GM23338 (cell line): ENCODE results near the gene ACCSL. TPM values are rescaled to one million over a fixed set of nuclear protein-coding genes. Genes with fewer than 3 reads are reported as not detected.

Source experiments
- ATAC-seq: fragments of 200-7000 bp; cut with Tn5 transposase; 3 replicates; pipeline ENCODE4 v1.9.1; 2020
- DNase-seq: peaks from one replicate; pipeline ENCODE4 v3.0.0-alpha.2; 2015; ENCODE audit warnings: low spot score
- H2AFZ ChIP-seq: fragments of 200-600 bp; sonication (generic); 2 replicates; pipeline ENCODE4 v1.8.0; 2016; ENCODE audit warnings: antibody characterized with exemption, mild to moderate bottlenecking, moderate library complexity
- H3F3A ChIP-seq: fragments of 200-600 bp; sonication (generic); replicated peaks from 2 replicates; pipeline ENCODE4 v1.8.0; 2017; ENCODE audit warnings: antibody characterized with exemption, mixed run types, low read depth
- H3K27ac ChIP-seq: fragments of 200-600 bp; sonication (generic); 2 replicates; pipeline ENCODE4 v1.6.1; 2016; ENCODE audit warnings: low read depth
- H3K27me3 ChIP-seq: fragments of 200-600 bp; sonication (generic); 2 replicates; pipeline ENCODE4 v1.8.0; 2016; ENCODE audit warnings: mild to moderate bottlenecking, mixed run types, moderate library complexity; ENCODE audit not compliant: insufficient read depth
- H3K36me3 ChIP-seq: fragments of 200-600 bp; sonication (generic); 2 replicates; pipeline ENCODE4 v1.8.0; 2016; ENCODE audit warnings: mild to moderate bottlenecking; ENCODE audit not compliant: insufficient read depth
- H3K4me1 ChIP-seq: fragments of 200-600 bp; sonication (generic); 2 replicates; pipeline ENCODE4 v1.8.0; 2016; ENCODE audit warnings: mild to moderate bottlenecking, moderate library complexity; ENCODE audit not compliant: insufficient read depth
- H3K4me2 ChIP-seq: fragments of 200-600 bp; sonication (generic); 2 replicates; pipeline ENCODE4 v1.7.1; 2017; ENCODE audit warnings: mixed run types
- H3K4me3 ChIP-seq: fragments of 200-600 bp; sonication (generic); 2 replicates; pipeline ENCODE4 v1.6.1; 2016; ENCODE audit warnings: mixed run types
- H3K79me2 ChIP-seq: fragments of 200-600 bp; sonication (generic); replicated peaks from 2 replicates; pipeline ENCODE4 v1.8.0; 2017; ENCODE audit warnings: mild to moderate bottlenecking; ENCODE audit not compliant: insufficient read depth
- H3K9me2 ChIP-seq: fragments of 200-600 bp; sonication (generic); 2 replicates; pipeline ENCODE4 v1.8.0; 2017; ENCODE audit not compliant: insufficient read depth
- H4K20me1 ChIP-seq: fragments of 200-600 bp; sonication (generic); replicated peaks from 2 replicates; pipeline ENCODE4 v1.8.0; 2017; ENCODE audit warnings: mild to moderate bottlenecking; ENCODE audit not compliant: insufficient read depth
- H3K27ac Mint-ChIP-seq: 2 replicates; pipeline ENCODE4 v1.8.0; 2020; ENCODE audit warnings: inconsistent platforms, mild to moderate bottlenecking, moderate library complexity, mixed read lengths
- H3K27me3 Mint-ChIP-seq: 3 replicates; pipeline ENCODE4 v1.8.0; 2022; ENCODE audit warnings: low read depth, mild to moderate bottlenecking, moderate library complexity, mixed read lengths, inconsistent platforms; ENCODE audit not compliant: insufficient read depth, poor library complexity
- H3K36me3 Mint-ChIP-seq: 3 replicates; pipeline ENCODE4 v1.8.0; 2021; ENCODE audit warnings: low read depth, mild to moderate bottlenecking, inconsistent platforms, moderate library complexity, mixed read lengths
- H3K4me1 Mint-ChIP-seq: 3 replicates; pipeline ENCODE4 v1.8.0; 2020; ENCODE audit warnings: mild to moderate bottlenecking, inconsistent platforms, mixed read lengths
- H3K4me3 Mint-ChIP-seq: 3 replicates; pipeline ENCODE4 v1.8.0; 2021; ENCODE audit warnings: moderate library complexity, mild to moderate bottlenecking, inconsistent platforms, mixed read lengths
- H3K9me3 Mint-ChIP-seq: 3 replicates; pipeline ENCODE4 v1.8.0; 2020; ENCODE audit warnings: moderate library complexity, mild to moderate bottlenecking, inconsistent platforms, mixed read lengths
- EZH2phosphoT487 ChIP-seq: fragments of 200-600 bp; sonication (generic); IDR thresholded peaks from one replicate; pipeline ENCODE4 v1.8.1; 2018; ENCODE audit warnings: antibody characterized with exemption; ENCODE audit not compliant: unreplicated experiment
- ZNF114 ChIP-seq: fragments of 250-450 bp; sonication (Bioruptor Pico); IDR thresholded peaks from 2 replicates; pipeline ENCODE4 v1.5.0; 2020; ENCODE audit warnings: mild to moderate bottlenecking, moderate library complexity
- polyA plus RNA-seq: library from polyadenylated mRNA; unstranded; fragments of >200 nt; fragmentation: Nextera tagmentation; extraction: Ambion mirVana; gene quantifications from 2 replicates; pipeline ENCODE4 v1.2.1, GENCODE V29; 2016
- total RNA-seq: library from RNA; depleted of rRNA; stranded (reverse); fragments of >200 nt; shearing (Covaris generic); gene quantifications from 2 replicates; pipeline ENCODE4 v1.2.3, GENCODE V29; 2014
- TF ChIP-seq, protein P1 (sequence below): fragments of 250-450 bp; sonication (Bioruptor Pico); IDR thresholded peaks from 2 replicates; pipeline ENCODE4 v1.5.0; 2020; ENCODE audit warnings: mild to moderate bottlenecking, moderate library complexity
- TF ChIP-seq, protein P2 (sequence below): IDR thresholded peaks from 2 replicates; pipeline ENCODE4 v1.6.1; 2016; ENCODE audit warnings: antibody characterized with exemption

ACCSL gene
- total and polyA plus RNA-seq, 2 experiments from 2014 or later: not detected

DNA sequence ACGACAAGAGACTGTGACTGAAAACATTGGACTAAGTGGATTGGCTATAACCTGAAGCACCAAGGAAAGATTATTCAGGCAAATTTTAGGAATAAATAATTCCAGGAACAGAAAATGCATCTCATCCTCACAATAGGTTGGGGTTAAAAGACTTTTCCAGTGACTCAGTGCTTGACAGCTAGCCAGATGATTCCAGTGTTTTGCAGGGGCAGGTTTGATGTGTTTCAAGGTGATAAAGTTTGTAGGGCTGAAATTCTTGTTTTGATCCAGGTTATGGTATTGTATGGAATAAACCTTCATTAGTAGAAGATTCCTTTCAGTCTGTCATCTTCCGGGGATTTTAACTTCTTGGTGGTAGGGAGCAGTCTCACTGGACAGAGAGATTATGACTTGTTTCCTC, 50.0 kb downstream of the ACCSL start:
- Histone ChIP-seq H3K27ac (no peak overlapping the region), H4K20me1 (peaks cover 14% of the 10 kb centered on the region)

More for the DNA sequence above, 50.0 kb downstream of the ACCSL start:
- H3F3A ChIP-seq: no peaks in the 10 kb centered on the region
- TF ChIP-seq, protein P1, sequence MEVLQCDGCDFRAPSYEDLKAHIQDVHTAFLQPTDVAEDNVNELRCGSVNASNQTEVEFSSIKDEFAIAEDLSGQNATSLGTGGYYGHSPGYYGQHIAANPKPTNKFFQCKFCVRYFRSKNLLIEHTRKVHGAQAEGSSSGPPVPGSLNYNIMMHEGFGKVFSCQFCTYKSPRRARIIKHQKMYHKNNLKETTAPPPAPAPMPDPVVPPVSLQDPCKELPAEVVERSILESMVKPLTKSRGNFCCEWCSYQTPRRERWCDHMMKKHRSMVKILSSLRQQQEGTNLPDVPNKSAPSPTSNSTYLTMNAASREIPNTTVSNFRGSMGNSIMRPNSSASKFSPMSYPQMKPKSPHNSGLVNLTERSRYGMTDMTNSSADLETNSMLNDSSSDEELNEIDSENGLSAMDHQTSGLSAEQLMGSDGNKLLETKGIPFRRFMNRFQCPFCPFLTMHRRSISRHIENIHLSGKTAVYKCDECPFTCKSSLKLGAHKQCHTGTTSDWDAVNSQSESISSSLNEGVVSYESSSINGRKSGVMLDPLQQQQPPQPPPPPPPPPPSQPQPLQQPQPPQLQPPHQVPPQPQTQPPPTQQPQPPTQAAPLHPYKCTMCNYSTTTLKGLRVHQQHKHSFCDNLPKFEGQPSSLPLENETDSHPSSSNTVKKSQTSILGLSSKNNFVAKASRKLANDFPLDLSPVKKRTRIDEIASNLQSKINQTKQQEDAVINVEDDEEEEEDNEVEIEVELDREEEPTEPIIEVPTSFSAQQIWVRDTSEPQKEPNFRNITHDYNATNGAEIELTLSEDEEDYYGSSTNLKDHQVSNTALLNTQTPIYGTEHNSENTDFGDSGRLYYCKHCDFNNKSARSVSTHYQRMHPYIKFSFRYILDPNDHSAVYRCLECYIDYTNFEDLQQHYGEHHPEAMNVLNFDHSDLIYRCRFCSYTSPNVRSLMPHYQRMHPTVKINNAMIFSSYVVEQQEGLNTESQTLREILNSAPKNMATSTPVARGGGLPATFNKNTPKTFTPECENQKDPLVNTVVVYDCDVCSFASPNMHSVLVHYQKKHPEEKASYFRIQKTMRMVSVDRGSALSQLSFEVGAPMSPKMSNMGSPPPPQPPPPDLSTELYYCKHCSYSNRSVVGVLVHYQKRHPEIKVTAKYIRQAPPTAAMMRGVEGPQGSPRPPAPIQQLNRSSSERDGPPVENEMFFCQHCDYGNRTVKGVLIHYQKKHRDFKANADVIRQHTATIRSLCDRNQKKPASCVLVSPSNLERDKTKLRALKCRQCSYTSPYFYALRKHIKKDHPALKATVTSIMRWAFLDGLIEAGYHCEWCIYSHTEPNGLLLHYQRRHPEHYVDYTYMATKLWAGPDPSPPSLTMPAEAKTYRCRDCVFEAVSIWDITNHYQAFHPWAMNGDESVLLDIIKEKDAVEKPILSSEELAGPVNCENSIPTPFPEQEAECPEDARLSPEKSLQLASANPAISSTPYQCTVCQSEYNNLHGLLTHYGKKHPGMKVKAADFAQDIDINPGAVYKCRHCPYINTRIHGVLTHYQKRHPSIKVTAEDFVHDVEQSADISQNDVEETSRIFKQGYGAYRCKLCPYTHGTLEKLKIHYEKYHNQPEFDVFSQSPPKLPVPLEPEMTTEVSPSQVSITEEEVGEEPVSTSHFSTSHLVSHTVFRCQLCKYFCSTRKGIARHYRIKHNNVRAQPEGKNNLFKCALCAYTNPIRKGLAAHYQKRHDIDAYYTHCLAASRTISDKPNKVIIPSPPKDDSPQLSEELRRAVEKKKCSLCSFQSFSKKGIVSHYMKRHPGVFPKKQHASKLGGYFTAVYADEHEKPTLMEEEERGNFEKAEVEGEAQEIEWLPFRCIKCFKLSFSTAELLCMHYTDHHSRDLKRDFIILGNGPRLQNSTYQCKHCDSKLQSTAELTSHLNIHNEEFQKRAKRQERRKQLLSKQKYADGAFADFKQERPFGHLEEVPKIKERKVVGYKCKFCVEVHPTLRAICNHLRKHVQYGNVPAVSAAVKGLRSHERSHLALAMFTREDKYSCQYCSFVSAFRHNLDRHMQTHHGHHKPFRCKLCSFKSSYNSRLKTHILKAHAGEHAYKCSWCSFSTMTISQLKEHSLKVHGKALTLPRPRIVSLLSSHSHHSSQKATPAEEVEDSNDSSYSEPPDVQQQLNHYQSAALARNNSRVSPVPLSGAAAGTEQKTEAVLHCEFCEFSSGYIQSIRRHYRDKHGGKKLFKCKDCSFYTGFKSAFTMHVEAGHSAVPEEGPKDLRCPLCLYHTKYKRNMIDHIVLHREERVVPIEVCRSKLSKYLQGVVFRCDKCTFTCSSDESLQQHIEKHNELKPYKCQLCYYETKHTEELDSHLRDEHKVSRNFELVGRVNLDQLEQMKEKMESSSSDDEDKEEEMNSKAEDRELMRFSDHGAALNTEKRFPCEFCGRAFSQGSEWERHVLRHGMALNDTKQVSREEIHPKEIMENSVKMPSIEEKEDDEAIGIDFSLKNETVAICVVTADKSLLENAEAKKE: no peak
- TF ChIP-seq EZH2phosphoT487 (no peak), ZNF114 (CRISPR knock-in tag) (no peak)
- TF ChIP-seq, protein P2, sequence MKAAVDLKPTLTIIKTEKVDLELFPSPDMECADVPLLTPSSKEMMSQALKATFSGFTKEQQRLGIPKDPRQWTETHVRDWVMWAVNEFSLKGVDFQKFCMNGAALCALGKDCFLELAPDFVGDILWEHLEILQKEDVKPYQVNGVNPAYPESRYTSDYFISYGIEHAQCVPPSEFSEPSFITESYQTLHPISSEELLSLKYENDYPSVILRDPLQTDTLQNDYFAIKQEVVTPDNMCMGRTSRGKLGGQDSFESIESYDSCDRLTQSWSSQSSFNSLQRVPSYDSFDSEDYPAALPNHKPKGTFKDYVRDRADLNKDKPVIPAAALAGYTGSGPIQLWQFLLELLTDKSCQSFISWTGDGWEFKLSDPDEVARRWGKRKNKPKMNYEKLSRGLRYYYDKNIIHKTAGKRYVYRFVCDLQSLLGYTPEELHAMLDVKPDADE: no peak
- no peak overlapping the region for H3K4me3 Mint-ChIP-seq
- peaks cover 11% of the 10 kb centered on the region for H3K4me1 Mint-ChIP-seq
- no peaks in the 10 kb centered on the region for H3K27me3 ChIP-seq
- ATAC-seq (no peak), DNase-seq (no peak)
- peaks cover 11% of the 10 kb centered on the region for H3K27me3 Mint-ChIP-seq
- no peak overlapping the region for H3K27ac Mint-ChIP-seq
- peaks cover 45% of the 10 kb centered on the region for H3K79me2 ChIP-seq
- H3K9me3 Mint-ChIP-seq: no peaks in the 10 kb centered on the region
- no peaks in the 10 kb centered on the region for H3K36me3 Mint-ChIP-seq
- no peaks in the 10 kb centered on the region; the same call in 1 of the 2 replicates for H3K9me2 ChIP-seq
- no peak overlapping the region for H2AFZ ChIP-seq
- no peaks in the 10 kb centered on the region for H3K36me3 ChIP-seq
- H3K4me1 ChIP-seq: peaks cover 12% of the 10 kb centered on the region; the same call in 1 of the 2 replicates
- no peak overlapping the region for H3K4me3 ChIP-seq
- H3K4me2 ChIP-seq: no peak overlapping the region
